GM18519 (cell line): ENCODE results near the gene PRR9.

Source experiments
- ATAC-seq: cut with Tn5 transposase; IDR thresholded peaks from one replicate; pipeline ENCODE4 v1.9.1; 2021; ENCODE audit warnings: mild to moderate bottlenecking, moderate library complexity; ENCODE audit not compliant: unreplicated experiment, low FRiP score

Gene PRR9

GRCh38 chr1:153262070-153262366 is 44.6 kb downstream of the PRR9 start:
- no peak for ATAC-seq

- no peak for ATAC-seq
These were observed 45.2 kb downstream of the PRR9 start for GRCh38 chr1:153262462-153263157.

GRCh38 chr1:153265457-153265856 is 48.1 kb downstream of the PRR9 start:
- no peak for ATAC-seq
